Stimulated activated CD4-positive, alpha-beta T cell treated with anti-CD3 and anti-CD28 coated beads, TNF-alpha, amount 100 ng/mL, for 1 hour (primary cell): ENCODE data around the gene DPPA2.
"Not testable (repeated sequence)": the region's sequence is repeated elsewhere in the genome, so short reads cannot be mapped to it uniquely, and the experiment has no call there.

Experiments used
- DNase-seq, 3 donors: peaks; one replicate each; pipeline ENCODE4 v3.0.0-alpha.2; 2020; ENCODE audit warnings: low read depth in 3 of 3, low spot score in 1 of 3

Gene DPPA2

GRCh38 chr3:109316162-109316730, at the start of gene DPPA2:
TSS of gene DPPA2 (minus strand) at chr3:109316517. CDS start at chr3:109314542, 1,975 bp downstream.
- DNase-seq = no peak

DNA sequence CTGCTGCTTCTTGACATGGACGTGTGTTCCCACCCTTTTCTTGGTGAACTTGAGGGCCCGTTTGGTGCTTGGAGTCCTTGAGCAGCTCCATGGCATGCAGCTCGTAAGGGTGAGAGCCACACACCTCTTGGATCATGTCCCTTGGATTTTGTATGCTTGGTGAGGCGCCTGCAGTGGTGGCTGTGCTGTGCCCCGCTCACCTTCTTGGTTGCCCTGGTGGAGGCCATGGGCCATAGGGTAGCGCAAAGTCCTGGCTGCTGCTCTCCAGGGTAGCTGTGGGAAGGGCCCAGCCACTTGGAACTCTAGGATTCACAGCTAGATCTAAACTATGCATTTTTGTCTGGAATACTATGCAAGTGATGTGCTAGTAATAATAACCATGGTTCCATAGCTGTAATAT, 47.8 kb upstream of the DPPA2 start:
- no peak for DNase-seq

DNA sequence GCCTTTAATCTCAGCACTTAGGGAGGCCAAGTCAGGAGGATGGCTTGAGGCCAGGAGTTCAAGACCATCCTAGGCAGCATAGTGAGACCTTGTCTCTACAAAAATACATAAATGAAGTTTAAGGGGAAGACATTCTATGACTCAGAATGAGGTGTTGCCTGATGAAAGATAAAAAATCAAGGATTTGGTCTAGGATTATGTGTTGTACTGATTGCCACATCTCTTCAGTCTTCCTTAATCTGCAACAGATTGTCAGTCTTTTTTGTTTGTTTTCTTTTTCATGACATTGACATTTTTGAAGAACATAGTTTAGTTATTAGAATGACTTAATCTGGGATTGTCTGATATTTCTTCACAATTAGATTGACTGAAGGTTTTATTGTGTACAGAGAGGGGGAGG, 47.3 kb upstream of the DPPA2 start:
- no peak for DNase-seq

- DNase-seq = no peak
Observed at GRCh38 chr3:109362823-109363222, 46.5 kb upstream of the DPPA2 start.

DNA sequence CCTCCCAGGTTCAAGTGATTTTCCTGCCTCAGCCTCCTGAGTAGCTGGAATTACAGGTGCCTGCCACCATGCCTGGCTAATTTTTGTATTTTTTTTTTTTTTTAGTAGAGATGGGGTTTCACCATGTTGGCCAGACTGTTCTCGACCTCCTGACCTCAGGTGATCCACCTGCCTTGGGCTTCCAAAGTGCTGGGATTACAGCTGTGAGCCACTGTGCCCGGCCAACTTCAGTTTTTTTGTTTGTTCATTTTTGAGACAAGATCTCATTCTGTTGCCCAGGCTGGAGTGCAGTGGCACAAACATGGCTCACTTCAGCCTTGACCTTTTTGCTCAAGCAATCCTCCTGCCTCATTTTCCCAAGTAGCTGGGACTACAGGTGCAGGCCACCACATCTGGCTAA, 42.5 kb upstream of the DPPA2 start:
- not testable (repeated sequence) for DNase-seq

- no peak for DNase-seq
Observed at GRCh38 chr3:109356442-109357155, 40.3 kb upstream of the DPPA2 start.

DNA sequence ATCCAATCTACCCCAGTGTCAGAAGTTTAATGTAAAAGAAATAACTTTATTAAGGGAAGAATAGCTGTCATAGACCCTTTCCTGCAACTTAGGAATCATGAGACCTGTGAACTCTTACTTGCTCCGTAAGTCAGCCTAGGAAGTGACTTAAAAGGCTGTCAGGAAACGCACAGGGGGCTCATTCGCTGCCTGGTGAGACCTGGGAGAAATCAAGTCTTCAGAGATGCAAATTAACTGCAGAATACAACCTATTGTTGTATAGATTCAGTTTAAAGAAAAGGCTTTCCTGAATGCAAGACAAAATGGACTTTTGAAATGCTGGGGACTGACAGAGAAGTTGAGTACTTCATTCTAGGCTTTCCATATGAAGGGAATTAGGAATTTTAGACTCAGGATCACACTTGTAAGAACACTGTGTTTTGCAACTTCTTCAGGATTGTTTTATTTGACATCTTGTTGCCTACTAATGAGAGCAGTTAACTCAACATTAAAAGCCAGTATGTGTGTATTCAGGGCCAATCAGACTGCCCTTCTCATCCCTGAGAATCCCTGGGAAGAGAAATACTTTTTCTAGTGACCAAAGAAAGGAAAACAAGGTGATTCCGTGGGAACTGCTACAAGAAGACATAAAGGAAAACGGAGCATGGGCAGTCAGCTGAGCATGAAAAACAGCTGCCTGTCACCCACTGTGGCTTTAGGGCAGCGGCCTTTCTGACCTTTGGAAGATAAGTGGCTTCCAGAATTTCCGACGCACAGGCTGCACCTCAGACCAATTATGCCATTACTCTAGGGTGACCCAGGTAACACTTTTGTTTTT, 39.5 kb upstream of the DPPA2 start:
- DNase-seq = no peak

- no peak for DNase-seq
Observed at GRCh38 chr3:109353057-109353456, 36.7 kb upstream of the DPPA2 start.

DNA sequence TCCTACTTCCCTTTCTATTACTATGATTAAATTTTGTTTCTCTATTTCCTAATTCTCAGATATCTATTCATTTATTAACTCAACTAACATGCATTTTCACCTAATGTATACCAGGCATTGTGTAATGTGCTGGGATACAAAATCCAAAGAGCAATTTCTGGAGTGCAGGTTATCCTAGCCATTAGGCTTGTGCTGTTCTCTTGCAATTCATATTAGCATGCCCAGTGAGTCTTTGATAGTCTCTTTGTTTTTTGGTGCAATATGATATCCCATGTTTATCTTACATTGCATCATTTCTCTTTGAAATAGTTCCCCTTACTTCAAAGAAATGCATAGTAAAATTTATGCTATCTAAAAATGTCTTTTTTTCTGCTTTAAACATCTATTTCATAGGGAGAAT, 34.9 kb upstream of the DPPA2 start:
- no peak for DNase-seq

- DNase-seq = no peak
Observed at GRCh38 chr3:109346770-109347295, 30.5 kb upstream of the DPPA2 start.

GRCh38 chr3:109346099-109346498, 29.8 kb upstream of the DPPA2 start:
- DNase-seq = no peak

DNA sequence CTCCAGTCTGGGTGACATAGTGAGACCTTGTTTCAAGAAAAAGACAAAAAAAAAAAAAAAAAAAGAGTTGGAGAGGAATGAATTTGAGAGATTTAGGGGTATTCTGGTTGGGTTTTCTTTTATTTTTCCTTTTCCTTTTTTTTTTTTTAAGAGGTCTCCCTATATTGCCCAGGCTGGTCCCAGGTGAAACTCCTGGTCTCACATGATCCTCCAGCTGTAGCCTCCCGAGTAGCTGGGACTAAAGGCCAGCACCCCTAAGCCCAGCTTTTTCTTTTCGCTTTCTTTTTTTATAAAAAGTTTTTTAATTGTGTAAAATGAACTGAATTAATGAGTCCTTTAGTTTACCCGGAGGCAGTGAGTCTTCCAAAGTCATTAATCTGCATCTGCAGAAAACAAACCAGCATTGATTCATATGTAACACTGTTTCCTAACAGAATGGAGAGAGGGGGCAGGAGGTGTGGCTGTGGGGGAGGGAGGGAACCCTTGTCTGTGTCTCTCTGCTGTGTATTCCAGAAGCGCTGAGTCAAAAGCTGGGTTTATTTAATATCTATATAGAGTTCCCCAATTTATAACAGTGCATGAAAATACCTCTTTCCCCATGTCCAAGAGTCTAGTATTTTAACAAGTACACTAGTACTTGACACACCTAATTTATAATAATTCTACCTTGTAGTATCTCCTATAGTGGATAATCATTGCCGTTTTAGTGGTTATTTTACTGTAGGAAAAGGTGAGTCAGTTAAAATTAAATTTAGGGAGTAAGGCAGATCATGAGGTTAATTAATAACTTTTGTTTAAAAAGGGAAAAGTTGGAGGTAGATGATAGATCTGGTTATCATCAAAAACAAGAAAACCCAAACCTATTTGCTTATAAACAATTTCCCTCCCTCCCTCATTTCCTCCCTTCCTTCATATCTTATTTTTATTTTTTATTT, 23.7 kb upstream of the DPPA2 start:
- DNase-seq = no peak

- DNase-seq = no peak
Observed at GRCh38 chr3:109339197-109339596, 22.9 kb upstream of the DPPA2 start.

DNA sequence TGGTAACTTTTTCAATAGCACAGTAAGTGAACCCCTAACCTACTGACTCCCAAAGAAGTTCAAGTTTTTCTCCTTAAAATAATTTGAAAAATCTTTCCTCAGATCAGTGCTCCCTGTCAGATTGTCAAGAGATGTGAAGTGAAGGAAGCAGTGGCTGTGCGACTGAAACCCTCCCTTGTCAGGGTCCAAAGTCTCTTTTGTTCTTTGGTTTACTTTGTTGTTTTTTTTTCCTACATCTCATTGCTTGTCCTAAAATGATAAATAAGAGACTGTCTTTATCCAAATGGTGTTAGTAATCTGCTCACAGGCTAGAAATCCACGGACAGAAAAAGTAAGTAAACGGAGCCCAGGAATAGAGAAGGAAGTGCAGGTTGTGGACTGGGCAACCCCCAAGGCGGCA, 22.0 kb upstream of the DPPA2 start:
- DNase-seq = no peak

DNA sequence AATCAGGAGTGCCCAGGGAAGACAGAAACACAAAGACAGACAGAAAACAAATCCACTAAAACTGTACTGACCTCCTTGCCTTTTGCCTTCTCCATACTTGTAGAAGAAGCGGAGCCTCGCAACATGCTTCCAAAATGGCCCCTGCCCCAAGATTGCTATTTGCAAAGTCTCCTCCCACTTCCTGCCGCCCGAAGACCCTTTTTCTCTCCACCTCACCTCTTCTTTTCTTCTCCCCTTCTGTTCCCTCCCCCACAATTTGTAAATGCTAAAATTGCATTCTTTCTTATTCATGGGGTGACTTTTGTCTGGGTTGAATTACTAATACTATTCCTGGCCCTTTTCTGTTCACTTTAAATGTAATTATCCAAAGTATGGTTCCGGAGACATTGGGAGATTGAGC, 21.1 kb upstream of the DPPA2 start, which contains the start of gene DPPA4:
Gene DPPA4 (minus strand): TSS at position 154 of the 400 bp plus-strand sequence. CDS start 29 bp downstream, at position 125.
- no peak for DNase-seq

DNA sequence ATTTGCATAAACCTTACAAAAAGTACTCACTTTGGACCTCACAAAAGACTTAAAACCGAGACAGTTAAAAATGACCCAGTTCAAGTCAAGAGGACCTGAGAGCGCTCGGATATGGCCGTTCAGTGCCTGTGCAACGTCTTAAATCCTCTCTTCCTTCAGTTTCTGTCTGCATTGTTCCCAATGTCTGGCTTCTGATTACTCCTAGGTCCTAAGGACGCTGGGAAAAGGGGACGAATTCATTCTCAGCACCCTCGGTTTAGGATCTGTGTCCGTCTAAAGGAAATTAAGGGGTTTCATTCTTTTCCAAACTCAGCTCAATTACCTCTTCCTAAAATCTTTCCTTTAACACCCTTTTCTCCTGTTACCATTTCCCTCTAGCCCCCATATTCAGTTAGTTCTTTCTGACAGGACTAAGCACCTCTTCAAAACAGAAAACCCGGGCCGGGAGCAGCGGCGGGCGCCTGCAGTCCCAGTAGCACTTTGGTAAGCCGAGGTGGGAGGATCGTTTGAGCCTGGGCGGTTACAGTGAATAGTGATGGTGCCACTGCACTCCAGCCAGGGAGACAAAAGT, 20.1 kb upstream of the DPPA2 start:
- no peak for DNase-seq

- DNase-seq = no peak
Observed at GRCh38 chr3:109334572-109334971, 18.3 kb upstream of the DPPA2 start.

GRCh38 chr3:109331692-109332091, 15.4 kb upstream of the DPPA2 start:
- DNase-seq = no peak

- no peak for DNase-seq
Observed at GRCh38 chr3:109330405-109330804, 14.1 kb upstream of the DPPA2 start.

DNA sequence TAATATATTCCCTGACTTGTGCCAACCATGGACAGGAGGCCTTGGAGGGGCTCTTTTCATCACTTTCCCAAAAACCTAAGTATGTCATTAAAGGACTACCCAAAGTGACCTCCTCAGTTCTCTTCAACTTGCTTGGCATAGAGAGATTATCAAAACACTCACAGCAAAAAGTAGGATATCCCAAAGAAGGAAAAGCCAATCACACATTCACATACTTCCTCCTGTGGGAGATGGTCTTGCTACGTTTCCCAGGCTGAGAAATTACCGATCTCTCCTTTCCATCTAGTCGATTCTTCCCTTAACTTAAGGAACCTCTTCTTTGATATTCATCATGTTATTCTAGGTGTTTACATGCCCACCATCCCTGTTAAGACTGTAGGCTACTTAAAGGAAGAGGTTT, 11.9 kb upstream of the DPPA2 start:
- DNase-seq = no peak
